HepG2 (cell line): Measurements from ENCODE around the gene PCYT2. TPM values are rescaled to one million over a fixed set of nuclear protein-coding genes. Genes with fewer than 3 reads are reported as not detected.

ENCODE experiments used
- ESRRA ChIP-seq: sonication (generic); formaldehyde crosslinking; IDR thresholded peaks from 2 replicates; pipeline ENCODE4 v1.5.1; 2020; ENCODE audit warnings: mild to moderate bottlenecking, low read depth, missing genetic modification reagents
- GZF1 ChIP-seq: sonication (generic); formaldehyde crosslinking; IDR thresholded peaks from 2 replicates; pipeline ENCODE4 v1.5.1; 2020; ENCODE audit warnings: mild to moderate bottlenecking, missing genetic modification reagents
- JUN ChIP-seq: sonication (generic); formaldehyde crosslinking; IDR thresholded peaks from 2 replicates; pipeline ENCODE4 v1.4.0; 2020; ENCODE audit warnings: mild to moderate bottlenecking, missing genetic modification reagents
- MAFG ChIP-seq: sonication (generic); formaldehyde crosslinking; IDR thresholded peaks from 2 replicates; pipeline ENCODE4 v1.5.1; 2020; ENCODE audit warnings: mild to moderate bottlenecking, missing genetic modification reagents
- MYNN ChIP-seq: sonication (generic); formaldehyde crosslinking; IDR thresholded peaks from 2 replicates; pipeline ENCODE4 v1.4.0; 2020; ENCODE audit warnings: mild to moderate bottlenecking, low read depth, missing genetic modification reagents
- NCOA2 ChIP-seq: sonication (generic); formaldehyde crosslinking; IDR thresholded peaks from 2 replicates; pipeline ENCODE4 v1.8.0; 2022; ENCODE audit warnings: inconsistent platforms
- NRL ChIP-seq: sonication (generic); formaldehyde crosslinking; IDR thresholded peaks from 2 replicates; pipeline ENCODE4 v1.5.0; 2020; ENCODE audit warnings: missing genetic modification reagents, mild to moderate bottlenecking, moderate library complexity, borderline replicate concordance
- SMC3 ChIP-seq: IDR thresholded peaks from 2 replicates; pipeline ENCODE4 v1.6.1; 2011; ENCODE audit warnings: low read length, improper control_type of control experiment
- ZBTB20 ChIP-seq: sonication (generic); formaldehyde crosslinking; IDR thresholded peaks from 2 replicates; pipeline ENCODE4 v1.8.1; 2023; ENCODE audit warnings: missing genetic modification reagents, low read depth, mild to moderate bottlenecking, borderline replicate concordance
- ZNF260 ChIP-seq: sonication (generic); formaldehyde crosslinking; IDR thresholded peaks from 2 replicates; pipeline ENCODE4 v1.4.0; 2020; ENCODE audit warnings: missing genetic modification reagents, low read depth, mild to moderate bottlenecking, borderline replicate concordance
- ZNF329 ChIP-seq: sonication (generic); formaldehyde crosslinking; IDR thresholded peaks from 2 replicates; pipeline ENCODE4 v1.9.0; 2021; ENCODE audit warnings: low read depth, mild to moderate bottlenecking, missing genetic modification reagents
- ZNF407 ChIP-seq: sonication (generic); formaldehyde crosslinking; IDR thresholded peaks from one replicate; pipeline ENCODE4 v1.5.1; 2020; ENCODE audit warnings: mild to moderate bottlenecking, missing genetic modification reagents; ENCODE audit errors: not compliant biosample characterization
- ZNF576 ChIP-seq: sonication (generic); formaldehyde crosslinking; IDR thresholded peaks from 2 replicates; pipeline ENCODE4 v1.4.0; 2020; ENCODE audit warnings: mild to moderate bottlenecking, missing genetic modification reagents
- polyA plus RNA-seq, 8 experiments: library from polyadenylated mRNA; depleted of rRNA in 3 of 8; stranded (reverse) in 7 of 8; unstranded in 1 of 8; fragments of >200 nt; fragmentation: Illumina TruSeq in 4 of 8; extraction: Trizol in 4 of 8; gene quantifications; 2 replicates each; pipeline versions ENCODE4 v1.2.1 to v1.2.3, GENCODE V29; 2011 to 2016; ENCODE audit warnings: low read depth in 4 of 8, missing spikeins in 1 of 8, mixed read lengths in 1 of 8; ENCODE audit not compliant: insufficient read depth in 1 of 8
- total RNA-seq, 5 experiments: library from RNA; depleted of rRNA; stranded (reverse); fragments of >200 nt; fragmentation: Illumina TruSeq; extraction: Trizol; gene quantifications; 2 replicates each; pipeline ENCODE4 v1.2.3, GENCODE V29; 2016; ENCODE audit warnings: low read depth in 1 of 5
- TF ChIP-seq, protein P1 (sequence below): IDR thresholded peaks from 2 replicates; pipeline ENCODE4 v1.6.1; 2016; ENCODE audit warnings: low read depth, borderline replicate concordance
- TF ChIP-seq, protein P2 (sequence below): sonication (generic); formaldehyde crosslinking; conservative IDR thresholded peaks from 2 replicates; pipeline ENCODE4 v1.4.0; 2020; ENCODE audit warnings: missing genetic modification reagents

The PCYT2 gene
- total and polyA plus RNA-seq, 2 of the 13 experiments (the other 11 are each of a cell fraction or from before 2014, with no cell fraction given), result 147 to 297 TPM

DNA sequence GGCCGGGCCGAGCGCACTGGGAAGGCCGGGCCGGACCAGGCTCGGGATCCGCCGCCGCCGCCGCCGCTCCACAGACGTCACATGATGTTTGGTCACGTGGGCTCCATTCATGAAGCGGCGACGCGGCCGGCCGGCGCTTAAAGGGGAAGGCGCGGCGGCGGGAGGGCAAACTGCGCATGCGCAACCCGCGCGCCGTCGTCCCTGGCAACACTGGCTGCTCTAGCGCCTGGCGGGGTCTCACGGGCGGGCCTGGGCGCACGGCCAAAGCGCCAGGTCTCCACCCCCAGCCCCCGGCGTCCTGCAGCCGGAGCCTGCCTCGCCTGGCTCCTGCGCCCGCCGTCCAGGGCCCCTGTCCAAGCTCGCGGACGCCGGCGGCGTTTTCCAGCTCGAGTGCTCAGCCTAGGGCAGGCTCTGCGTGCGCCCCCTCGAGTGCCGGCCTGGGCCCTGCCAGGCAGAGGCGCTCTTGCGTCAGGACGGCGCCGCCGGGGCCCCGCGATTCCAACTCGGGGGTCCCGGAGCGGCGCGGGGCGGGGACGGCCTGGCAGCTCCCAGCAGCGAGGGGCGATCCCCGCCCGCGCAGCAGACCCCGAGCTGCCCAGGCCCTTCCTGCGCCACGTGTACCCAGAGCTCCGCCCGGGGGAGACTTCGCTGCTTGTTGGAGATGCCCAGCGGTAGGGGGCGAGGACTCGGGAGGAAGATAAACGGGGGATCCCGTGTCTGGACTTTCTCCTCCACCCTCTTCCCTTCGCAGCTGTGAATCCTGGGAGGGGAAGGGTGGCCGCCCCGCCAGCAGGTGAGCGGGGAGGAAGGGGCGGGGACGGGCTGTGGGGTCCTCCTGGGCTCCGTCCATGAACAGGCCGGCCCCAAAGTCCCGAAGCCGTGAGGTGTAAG is 16.7 kb upstream of the PCYT2 start, which contains the start of gene MAFG (continued):
- TF ChIP-seq JUN (CRISPR knock-in tag) (peak; percentile 59; the same call in 1 of the 2 replicates), ZBTB20 (CRISPR knock-in tag) (no peak; the same call in 1 of the 2 replicates), ZNF407 (peak; percentile 68), MYNN (CRISPR knock-in tag) (0 out of 2 replicates have a peak, but pooled peaks have one; percentile 7), ZNF576 (CRISPR knock-in tag) (0 out of 2 replicates have a peak, but pooled peaks have one; percentile 10), NCOA2 (CRISPR knock-in tag) (no peak; the same call in 1 of the 2 replicates), ZNF260 (no peak), ZNF329 (CRISPR knock-in tag) (0 out of 2 replicates have a peak, but pooled peaks have one; percentile 68), MAFG (no peak), SMC3 (no peak), ESRRA (CRISPR knock-in tag) (peak; percentile 47; the same call in 1 of the 2 replicates), NRL (CRISPR knock-in tag) (no peak), GZF1 (CRISPR knock-in tag) (no peak)
- TF ChIP-seq, protein P1, sequence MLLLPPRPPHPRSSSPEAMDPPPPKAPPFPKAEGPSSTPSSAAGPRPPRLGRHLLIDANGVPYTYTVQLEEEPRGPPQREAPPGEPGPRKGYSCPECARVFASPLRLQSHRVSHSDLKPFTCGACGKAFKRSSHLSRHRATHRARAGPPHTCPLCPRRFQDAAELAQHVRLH (CRISPR knock-in tag), result peak; percentile 4; the same call in 1 of the 2 replicates
- TF ChIP-seq, protein P2, sequence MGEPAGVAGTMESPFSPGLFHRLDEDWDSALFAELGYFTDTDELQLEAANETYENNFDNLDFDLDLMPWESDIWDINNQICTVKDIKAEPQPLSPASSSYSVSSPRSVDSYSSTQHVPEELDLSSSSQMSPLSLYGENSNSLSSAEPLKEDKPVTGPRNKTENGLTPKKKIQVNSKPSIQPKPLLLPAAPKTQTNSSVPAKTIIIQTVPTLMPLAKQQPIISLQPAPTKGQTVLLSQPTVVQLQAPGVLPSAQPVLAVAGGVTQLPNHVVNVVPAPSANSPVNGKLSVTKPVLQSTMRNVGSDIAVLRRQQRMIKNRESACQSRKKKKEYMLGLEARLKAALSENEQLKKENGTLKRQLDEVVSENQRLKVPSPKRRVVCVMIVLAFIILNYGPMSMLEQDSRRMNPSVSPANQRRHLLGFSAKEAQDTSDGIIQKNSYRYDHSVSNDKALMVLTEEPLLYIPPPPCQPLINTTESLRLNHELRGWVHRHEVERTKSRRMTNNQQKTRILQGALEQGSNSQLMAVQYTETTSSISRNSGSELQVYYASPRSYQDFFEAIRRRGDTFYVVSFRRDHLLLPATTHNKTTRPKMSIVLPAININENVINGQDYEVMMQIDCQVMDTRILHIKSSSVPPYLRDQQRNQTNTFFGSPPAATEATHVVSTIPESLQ (CRISPR knock-in tag), result no peak; the same call in 1 of the 2 replicates
